OCI-LY1 (cell line): ENCODE results near the gene BHMT.

Source experiments
- H2AFZ ChIP-seq: fragments of 200-600 bp; sonication (generic), shearing (Covaris generic); 2 replicates; pipeline ENCODE4 v1.6.0; 2014; ENCODE audit warnings: antibody characterized with exemption, mild to moderate bottlenecking, low read length
- H3F3A ChIP-seq: fragments of 200-600 bp; sonication (generic), shearing (Covaris generic); 2 replicates; pipeline ENCODE4 v1.6.0; 2014; ENCODE audit warnings: mild to moderate bottlenecking, antibody characterized with exemption, low read length, moderate library complexity; ENCODE audit not compliant: insufficient read depth
- H3K27ac ChIP-seq: fragments of 200-600 bp; sonication (generic); 2 replicates; pipeline ENCODE4 v1.5.1; 2014; ENCODE audit warnings: low read length, mixed run types, mild to moderate bottlenecking, low read depth; ENCODE audit not compliant: poor library complexity, severe bottlenecking
- H3K27me3 ChIP-seq: fragments of 200-600 bp; sonication (generic); 2 replicates; pipeline ENCODE4 v1.6.0; 2014; ENCODE audit warnings: antibody characterized with exemption, mild to moderate bottlenecking, low read length, moderate library complexity; ENCODE audit not compliant: insufficient read depth
- H3K36me3 ChIP-seq: fragments of 200-600 bp; sonication (generic); 2 replicates; pipeline ENCODE4 v1.6.1; 2014; ENCODE audit warnings: mild to moderate bottlenecking, antibody characterized with exemption, low read length, moderate library complexity, mixed read lengths; ENCODE audit not compliant: insufficient read depth
- H3K4me1 ChIP-seq: fragments of 200-600 bp; sonication (generic); 2 replicates; pipeline ENCODE4 v1.5.1; 2014; ENCODE audit warnings: mild to moderate bottlenecking, low read length, moderate library complexity; ENCODE audit not compliant: insufficient read depth, severe bottlenecking
- H3K4me2 ChIP-seq: fragments of 200-600 bp; sonication (generic), shearing (Covaris generic); 2 replicates; pipeline ENCODE4 v1.6.1; 2014; ENCODE audit warnings: low read length
- H3K4me3 ChIP-seq: fragments of 200-600 bp; sonication (generic); 2 replicates; pipeline ENCODE4 v1.5.1; 2014; ENCODE audit warnings: low read length, low read depth, mild to moderate bottlenecking, mixed read lengths; ENCODE audit not compliant: poor library complexity, severe bottlenecking
- H3K79me2 ChIP-seq: fragments of 200-600 bp; shearing (Covaris generic); 2 replicates; pipeline ENCODE4 v1.6.1; 2016; ENCODE audit warnings: mixed run types, low read length, mixed read lengths; ENCODE audit not compliant: insufficient read depth
- H3K9ac ChIP-seq: fragments of 200-600 bp; sonication (generic), shearing (Covaris generic); 2 replicates; pipeline ENCODE4 v1.6.1; 2014; ENCODE audit warnings: mild to moderate bottlenecking, low read length, mixed read lengths
- H3K9me2 ChIP-seq: fragments of 200-600 bp; sonication (generic), shearing (Covaris generic); 2 replicates; pipeline ENCODE4 v1.6.1; 2014; ENCODE audit warnings: low read depth, mild to moderate bottlenecking, low read length, mixed read lengths
- H3K9me3 ChIP-seq: fragments of 200-600 bp; shearing (Covaris generic); 2 replicates; pipeline ENCODE4 v1.6.1; 2014; ENCODE audit warnings: low read length, mixed read lengths
- H4K20me1 ChIP-seq: fragments of 200-600 bp; sonication (generic), shearing (Covaris generic); 2 replicates; pipeline ENCODE4 v1.6.0; 2016; ENCODE audit warnings: mild to moderate bottlenecking, low read length; ENCODE audit not compliant: insufficient read depth
- CTCF ChIP-seq: fragments of 200-600 bp; sonication (generic), shearing (Covaris generic); IDR thresholded peaks from 2 replicates; pipeline ENCODE4 v1.5.1; 2017; ENCODE audit warnings: mild to moderate bottlenecking, antibody characterized with exemption, low read length, moderate library complexity, mixed read lengths
- EZH2 ChIP-seq: fragments of 200-600 bp; sonication (generic), shearing (Covaris generic); IDR thresholded peaks from 2 replicates; pipeline ENCODE4 v1.8.0; 2017; ENCODE audit warnings: borderline replicate concordance, mixed run types, mild to moderate bottlenecking, antibody characterized with exemption, low read length, moderate library complexity, mixed read lengths

BHMT gene

GRCh38 chr5:79081779-79082178, 29.8 kb upstream of the BHMT start:
- Histone ChIP-seq H3K4me2 (no peak overlapping the region), H3K9me3 (no peaks in the 10 kb centered on the region), H3K4me1 (no peaks in the 10 kb centered on the region), H2AFZ (no peak overlapping the region), H3F3A (no peaks in the 10 kb centered on the region), H3K9me2 (no peaks in the 10 kb centered on the region), H3K4me3 (no peak overlapping the region), H3K27me3 (no peaks in the 10 kb centered on the region), H3K27ac (no peak overlapping the region), H3K79me2 (no peaks in the 10 kb centered on the region), H4K20me1 (no peaks in the 10 kb centered on the region), H3K9ac (no peak overlapping the region), H3K36me3 (no peaks in the 10 kb centered on the region)
- TF ChIP-seq EZH2 (no peak), CTCF (no peak)

GRCh38 chr5:79086116-79086515, 25.5 kb upstream of the BHMT start:
- Histone ChIP-seq H3K4me2 (no peak overlapping the region), H4K20me1 (no peaks in the 10 kb centered on the region), H3K4me1 (no peaks in the 10 kb centered on the region), H3K27me3 (no peaks in the 10 kb centered on the region), H3F3A (no peaks in the 10 kb centered on the region), H3K4me3 (no peak overlapping the region), H3K9me3 (no peaks in the 10 kb centered on the region), H3K9ac (no peak overlapping the region), H2AFZ (no peak overlapping the region), H3K27ac (no peak overlapping the region), H3K79me2 (no peaks in the 10 kb centered on the region), H3K9me2 (no peaks in the 10 kb centered on the region), H3K36me3 (no peaks in the 10 kb centered on the region)
- TF ChIP-seq EZH2 = no peak

GRCh38 chr5:79088507-79088906, 23.1 kb upstream of the BHMT start:
- no peaks in the 10 kb centered on the region for H3K4me1 ChIP-seq
- no peaks in the 10 kb centered on the region for H3K27me3 ChIP-seq
- no peaks in the 10 kb centered on the region for H3K9me2 ChIP-seq
- H2AFZ ChIP-seq = no peak overlapping the region
- no peak overlapping the region for H3K9ac ChIP-seq
- no peak overlapping the region for H3K27ac ChIP-seq
- H4K20me1 ChIP-seq = no peaks in the 10 kb centered on the region
- H3K4me3 ChIP-seq = no peak overlapping the region
- H3K9me3 ChIP-seq = no peaks in the 10 kb centered on the region
- TF ChIP-seq CTCF (no peak), EZH2 (no peak)
- no peak overlapping the region for H3K4me2 ChIP-seq
- H3K79me2 ChIP-seq = no peaks in the 10 kb centered on the region
- H3K36me3 ChIP-seq = no peaks in the 10 kb centered on the region
- H3F3A ChIP-seq = no peaks in the 10 kb centered on the region

- H3K4me3 ChIP-seq = no peak overlapping the region
- H3K36me3 ChIP-seq = no peaks in the 10 kb centered on the region
- no peak overlapping the region for H3K9ac ChIP-seq
- no peaks in the 10 kb centered on the region for H3F3A ChIP-seq
- H3K27ac ChIP-seq = no peak overlapping the region
- no peaks in the 10 kb centered on the region for H3K4me1 ChIP-seq
- no peak overlapping the region for H2AFZ ChIP-seq
- no peak for TF ChIP-seq EZH2
- TF ChIP-seq CTCF = no peak
- no peaks in the 10 kb centered on the region for H3K9me3 ChIP-seq
- H3K27me3 ChIP-seq = no peaks in the 10 kb centered on the region
- H3K4me2 ChIP-seq = no peak overlapping the region
- no peaks in the 10 kb centered on the region for H3K9me2 ChIP-seq
- no peaks in the 10 kb centered on the region for H3K79me2 ChIP-seq
- no peaks in the 10 kb centered on the region for H4K20me1 ChIP-seq
Observed at GRCh38 chr5:79091064-79091463, 20.5 kb upstream of the BHMT start.
